OCI-LY3 (cell line): ENCODE measurements around the gene ZDHHC6.

Source experiments
- H2AFZ ChIP-seq: fragments of 200-600, 300-600 bp; shearing (Covaris generic); 2 replicates; pipeline ENCODE4 v1.6.0; 2014; ENCODE audit warnings: antibody characterized with exemption, low read depth, low read length
- H3K27ac ChIP-seq: fragments of 200-600, 300-600 bp; sonication (generic); 2 replicates; pipeline ENCODE4 v1.5.1; 2014; ENCODE audit warnings: mild to moderate bottlenecking, low read length, moderate library complexity, mixed read lengths
- H3K27me3 ChIP-seq: fragments of 200-600, 300-600 bp; sonication (generic); 2 replicates; pipeline ENCODE4 v1.6.1; 2014; ENCODE audit warnings: low read depth, low read length, mixed read lengths
- H3K36me3 ChIP-seq: fragments of 200-600, 300-600 bp; sonication (generic); replicated peaks from 2 replicates; pipeline ENCODE3; 2014; ENCODE audit warnings: low read depth, low read length, mixed read lengths
- H3K4me1 ChIP-seq: fragments of 300-600, 200-600 bp; sonication (generic); 2 replicates; pipeline ENCODE4 v1.6.1; 2014; ENCODE audit warnings: low read length, mixed read lengths
- H3K4me2 ChIP-seq: fragments of 200-600, 300-600 bp; sonication (generic); 2 replicates; pipeline ENCODE4 v1.6.1; 2014; ENCODE audit warnings: low read length, mixed read lengths
- H3K4me3 ChIP-seq: fragments of 300-600, 200-600 bp; sonication (generic); 2 replicates; pipeline ENCODE4 v1.5.1; 2014; ENCODE audit warnings: antibody characterized with exemption, mild to moderate bottlenecking, low read length, moderate library complexity
- H3K79me2 ChIP-seq: fragments of 300-600, 200-600 bp; shearing (Covaris generic); 2 replicates; pipeline ENCODE4 v1.6.1; 2014; ENCODE audit warnings: mild to moderate bottlenecking, low read length, mixed read lengths
- H3K9ac ChIP-seq: fragments of 300-600, 200-600 bp; shearing (Covaris generic); 2 replicates; pipeline ENCODE4 v1.6.0; 2014; ENCODE audit warnings: mild to moderate bottlenecking, low read length, moderate library complexity
- H3K9me3 ChIP-seq: fragments of 200-600, 300-600 bp; shearing (Covaris generic); 2 replicates; pipeline ENCODE4 v1.6.1; 2014; ENCODE audit warnings: low read length, mixed read lengths; ENCODE audit not compliant: insufficient read depth
- H4K20me1 ChIP-seq: fragments of 200-600, 300-600 bp; sonication (generic); 2 replicates; pipeline ENCODE4 v1.6.1; 2016; ENCODE audit warnings: low read length, mixed read lengths; ENCODE audit not compliant: insufficient read depth
- CTCF ChIP-seq: fragments of 200-600, 300-600 bp; sonication (generic); IDR thresholded peaks from 2 replicates; pipeline ENCODE4 v1.5.1; 2014; ENCODE audit warnings: antibody characterized with exemption, low read length, low read depth
- EZH2phosphoT487 ChIP-seq: fragments of 200-600 bp; shearing (Covaris generic); IDR thresholded peaks from 2 replicates; pipeline ENCODE4 v1.6.1; 2018; ENCODE audit warnings: antibody characterized with exemption, mixed run types, low read depth

The ZDHHC6 gene

DNA sequence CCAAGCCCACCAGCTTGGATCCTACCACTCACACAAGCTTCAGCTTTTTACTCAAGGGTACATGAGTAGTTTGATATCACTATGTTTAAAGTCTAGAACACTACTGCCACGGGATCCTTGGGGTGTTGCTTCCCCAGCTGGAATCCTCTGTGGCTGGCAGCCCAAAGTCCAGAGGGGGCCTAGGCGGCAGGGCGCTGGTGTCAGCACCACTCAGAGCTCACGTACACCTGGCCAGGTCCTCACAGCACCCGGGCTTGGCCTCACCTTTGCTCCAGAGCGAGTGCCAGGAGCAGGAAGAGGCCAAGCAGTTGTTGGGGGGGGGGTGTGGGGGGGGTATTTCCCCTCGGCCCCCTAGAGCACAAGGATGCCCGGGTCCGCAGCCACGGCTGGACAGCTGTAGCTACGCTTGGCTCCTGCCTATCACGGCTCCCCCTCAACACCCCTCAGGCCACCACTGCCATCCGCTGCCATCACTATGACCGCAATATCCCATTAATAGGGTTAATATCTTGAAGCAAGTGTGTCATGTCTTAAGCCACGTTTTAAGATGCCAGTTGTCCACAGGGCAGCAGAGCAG lies 17.0 kb downstream of the ZDHHC6 start:
- no peaks in the 10 kb centered on the region for H3K27me3 ChIP-seq
- H3K79me2 ChIP-seq = no peaks in the 10 kb centered on the region
- no peak overlapping the region for H3K4me2 ChIP-seq
- no peak for TF ChIP-seq CTCF
- no peak for TF ChIP-seq EZH2phosphoT487
- no peak overlapping the region for H2AFZ ChIP-seq
- no peak overlapping the region for H3K4me3 ChIP-seq
- H4K20me1 ChIP-seq = no peaks in the 10 kb centered on the region
- H3K36me3 ChIP-seq = peaks cover 30% of the 10 kb centered on the region
- H3K9ac ChIP-seq = no peak overlapping the region
- H3K27ac ChIP-seq = no peak overlapping the region
- H3K9me3 ChIP-seq = no peaks in the 10 kb centered on the region
- H3K4me1 ChIP-seq = no peaks in the 10 kb centered on the region

DNA sequence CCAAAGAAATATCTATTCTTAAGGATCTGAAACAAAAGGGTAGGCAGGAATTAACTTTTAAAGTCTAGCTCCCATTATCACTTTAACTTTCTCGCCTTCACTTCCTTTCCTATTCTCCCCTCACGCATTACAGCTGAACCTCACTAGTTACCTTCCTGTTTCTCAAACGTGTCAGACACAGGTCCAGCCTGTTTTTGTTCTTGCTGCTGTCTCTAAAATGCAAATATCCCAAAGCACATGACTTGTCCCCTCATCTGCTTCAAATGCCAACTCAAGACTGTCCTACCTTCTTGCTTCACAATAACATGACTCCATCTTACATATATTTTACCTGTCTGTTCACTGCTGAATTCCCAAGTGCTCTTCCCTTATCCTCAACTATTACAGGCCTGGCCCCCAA lies 17.6 kb downstream of the ZDHHC6 start:
- Histone ChIP-seq H3K9me3 (no peaks in the 10 kb centered on the region), H3K4me1 (no peaks in the 10 kb centered on the region), H3K36me3 (peaks cover 27% of the 10 kb centered on the region)

DNA sequence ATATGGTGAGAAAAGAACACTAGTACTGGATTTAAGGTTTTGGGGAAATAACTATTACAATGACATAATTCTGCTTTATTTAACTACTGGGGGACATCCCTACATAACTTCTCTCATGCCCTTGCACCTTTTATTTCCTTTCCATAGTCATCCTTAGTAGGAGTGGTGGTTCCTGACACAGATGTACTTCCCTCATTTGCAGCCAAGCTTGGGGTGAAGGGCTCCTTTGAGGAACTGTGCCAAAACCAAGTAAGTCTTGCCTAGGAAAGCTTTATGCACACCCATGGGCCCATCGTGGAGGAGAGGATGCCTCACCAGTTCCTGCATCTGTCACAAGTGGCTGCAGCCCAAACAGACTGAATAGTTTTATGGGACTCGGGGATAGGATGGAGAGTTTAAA lies 20.6 kb downstream of the ZDHHC6 start:
- Histone ChIP-seq H3K4me3 (no peak overlapping the region), H3K27ac (no peak overlapping the region), H4K20me1 (no peaks in the 10 kb centered on the region), H3K36me3 (peaks cover 22% of the 10 kb centered on the region), H3K79me2 (no peaks in the 10 kb centered on the region), H3K9me3 (no peaks in the 10 kb centered on the region), H3K27me3 (no peaks in the 10 kb centered on the region), H3K9ac (no peak overlapping the region), H3K4me2 (no peak overlapping the region), H3K4me1 (no peaks in the 10 kb centered on the region), H2AFZ (no peak overlapping the region)
- no peak for TF ChIP-seq CTCF
- TF ChIP-seq EZH2phosphoT487 = no peak

More for the DNA sequence above, 17.6 kb downstream of the ZDHHC6 start:
- Histone ChIP-seq H3K27ac (no peak overlapping the region), H3K27me3 (no peaks in the 10 kb centered on the region), H3K79me2 (no peaks in the 10 kb centered on the region), H4K20me1 (no peaks in the 10 kb centered on the region), H2AFZ (no peak overlapping the region), H3K9ac (no peak overlapping the region), H3K4me2 (no peak overlapping the region), H3K4me3 (no peak overlapping the region)
- TF ChIP-seq CTCF = no peak

GRCh38 chr10:112424651-112425050 lies 22.1 kb downstream of the ZDHHC6 start:
- TF ChIP-seq CTCF = no peak
- no peak for TF ChIP-seq EZH2phosphoT487
- Histone ChIP-seq H3K4me2 (no peak overlapping the region), H3K4me3 (no peak overlapping the region), H3K27ac (no peak overlapping the region), H3K79me2 (no peaks in the 10 kb centered on the region), H2AFZ (no peak overlapping the region), H3K27me3 (no peaks in the 10 kb centered on the region), H3K36me3 (peaks cover 15% of the 10 kb centered on the region), H3K9ac (no peak overlapping the region), H4K20me1 (no peaks in the 10 kb centered on the region), H3K4me1 (no peaks in the 10 kb centered on the region), H3K9me3 (no peaks in the 10 kb centered on the region)
